Hair follicle dermal papilla cell (primary cell): ENCODE results near the gene TMPRSS11D. TPM values are rescaled to one million over a fixed set of nuclear protein-coding genes. Genes with fewer than 3 reads are reported as not detected.

ENCODE experiments used
- total RNA-seq: library from RNA; depleted of rRNA; stranded (reverse); fragments of >200 nt; gene quantifications from 2 replicates; pipeline ENCODE4 v1.2.3, GENCODE V29; 2012

The TMPRSS11D gene, protein sequence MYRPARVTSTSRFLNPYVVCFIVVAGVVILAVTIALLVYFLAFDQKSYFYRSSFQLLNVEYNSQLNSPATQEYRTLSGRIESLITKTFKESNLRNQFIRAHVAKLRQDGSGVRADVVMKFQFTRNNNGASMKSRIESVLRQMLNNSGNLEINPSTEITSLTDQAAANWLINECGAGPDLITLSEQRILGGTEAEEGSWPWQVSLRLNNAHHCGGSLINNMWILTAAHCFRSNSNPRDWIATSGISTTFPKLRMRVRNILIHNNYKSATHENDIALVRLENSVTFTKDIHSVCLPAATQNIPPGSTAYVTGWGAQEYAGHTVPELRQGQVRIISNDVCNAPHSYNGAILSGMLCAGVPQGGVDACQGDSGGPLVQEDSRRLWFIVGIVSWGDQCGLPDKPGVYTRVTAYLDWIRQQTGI
- not detected in 2 replicates for total RNA-seq

DNA sequence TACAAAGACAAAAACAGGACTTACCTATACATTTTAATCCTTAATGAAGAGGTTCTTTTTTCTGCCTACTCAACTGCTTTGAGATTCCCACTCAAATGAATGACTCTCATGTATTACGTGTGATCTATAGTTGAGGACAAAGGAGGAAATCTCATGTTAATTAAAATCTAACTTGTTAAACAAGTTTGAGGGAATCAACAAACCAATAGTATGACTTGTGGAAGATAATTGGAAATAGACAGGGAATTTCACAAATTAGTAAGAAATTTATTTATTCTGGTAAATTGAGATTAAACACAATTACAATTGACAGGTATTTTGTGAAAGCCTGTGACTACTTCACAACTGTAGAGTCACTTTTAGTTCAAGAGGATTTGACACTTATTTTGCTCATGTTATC lies at the start of gene TMPRSS11D:
Gene TMPRSS11D (minus strand): TSS at position 101 of the 400 bp plus-strand sequence. CDS start 69 bp downstream, at position 32.

Other genes with a start within 250 kb of the TMPRSS11D start
- gene UBA6, start 182.8 kb downstream of the TMPRSS11D start, total RNA-seq = 152 and 265 TPM in 2 replicates
- not detected in 2 replicates for gene GNRHR, start 129.6 kb downstream of the TMPRSS11D start, total RNA-seq
- gene TMPRSS11A, start 79.5 kb upstream of the TMPRSS11D start, total RNA-seq = not detected in 2 replicates
- gene TMPRSS11F, start 245.9 kb upstream of the TMPRSS11D start, total RNA-seq = not detected in 2 replicates